Urothelium cell line (cell line): Measurements from ENCODE around the gene QPCTL.
"Not testable (repeated sequence)": the region's sequence is repeated elsewhere in the genome, so short reads cannot be mapped to it uniquely, and the experiment has no call there.

Source experiments
- DNase-seq: peaks from one replicate; pipeline ENCODE4 v3.0.0; 2011; ENCODE audit warnings: low spot score, mixed read lengths
- FAIRE-seq: peaks from 2 replicates; lab custom pipeline; 2011; peaks lifted over from hg19 to GRCh38; lab: Jason Lieb, UNC

QPCTL gene

DNA sequence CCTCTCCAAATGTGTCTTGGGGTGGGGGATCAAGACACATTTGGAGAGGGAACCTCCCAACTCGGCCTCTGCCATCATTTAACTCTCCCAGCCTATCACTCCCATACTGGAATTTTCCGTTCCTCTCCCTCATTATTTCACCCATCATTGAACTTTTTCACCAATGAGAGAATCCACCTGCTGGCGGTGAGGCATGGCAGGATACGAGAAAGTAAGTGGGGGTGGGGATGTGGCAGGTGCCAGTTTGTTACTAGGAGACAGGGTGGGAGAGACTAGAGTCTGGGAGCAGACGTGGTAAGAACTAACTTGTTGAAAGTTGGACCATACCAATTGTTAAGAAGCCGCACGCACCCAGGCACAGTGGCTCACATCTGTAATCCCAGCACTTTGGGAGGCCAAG is 17.5 kb upstream of the QPCTL start:
- FAIRE-seq (no peak), DNase-seq (no peak)

DNA sequence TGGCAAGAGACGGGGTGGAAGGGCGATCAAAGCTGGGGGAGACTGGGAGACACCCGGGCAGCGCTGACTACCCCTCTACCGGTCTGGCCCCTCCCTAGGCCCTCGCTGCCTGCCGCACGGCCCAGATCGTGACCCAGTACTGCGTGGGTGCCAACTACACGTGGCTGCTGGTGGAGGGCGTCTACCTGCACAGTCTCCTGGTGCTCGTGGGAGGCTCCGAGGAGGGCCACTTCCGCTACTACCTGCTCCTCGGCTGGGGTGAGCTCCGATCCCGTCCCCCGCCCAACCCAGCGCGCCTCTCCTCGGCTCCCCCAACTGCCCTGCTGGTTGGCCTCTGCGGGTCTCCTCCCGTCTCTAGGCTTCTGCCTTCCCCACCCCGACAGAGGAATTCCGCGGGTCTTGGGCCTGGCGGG is 15.6 kb upstream of the QPCTL start:
- FAIRE-seq (no peak), DNase-seq (no peak)

DNA sequence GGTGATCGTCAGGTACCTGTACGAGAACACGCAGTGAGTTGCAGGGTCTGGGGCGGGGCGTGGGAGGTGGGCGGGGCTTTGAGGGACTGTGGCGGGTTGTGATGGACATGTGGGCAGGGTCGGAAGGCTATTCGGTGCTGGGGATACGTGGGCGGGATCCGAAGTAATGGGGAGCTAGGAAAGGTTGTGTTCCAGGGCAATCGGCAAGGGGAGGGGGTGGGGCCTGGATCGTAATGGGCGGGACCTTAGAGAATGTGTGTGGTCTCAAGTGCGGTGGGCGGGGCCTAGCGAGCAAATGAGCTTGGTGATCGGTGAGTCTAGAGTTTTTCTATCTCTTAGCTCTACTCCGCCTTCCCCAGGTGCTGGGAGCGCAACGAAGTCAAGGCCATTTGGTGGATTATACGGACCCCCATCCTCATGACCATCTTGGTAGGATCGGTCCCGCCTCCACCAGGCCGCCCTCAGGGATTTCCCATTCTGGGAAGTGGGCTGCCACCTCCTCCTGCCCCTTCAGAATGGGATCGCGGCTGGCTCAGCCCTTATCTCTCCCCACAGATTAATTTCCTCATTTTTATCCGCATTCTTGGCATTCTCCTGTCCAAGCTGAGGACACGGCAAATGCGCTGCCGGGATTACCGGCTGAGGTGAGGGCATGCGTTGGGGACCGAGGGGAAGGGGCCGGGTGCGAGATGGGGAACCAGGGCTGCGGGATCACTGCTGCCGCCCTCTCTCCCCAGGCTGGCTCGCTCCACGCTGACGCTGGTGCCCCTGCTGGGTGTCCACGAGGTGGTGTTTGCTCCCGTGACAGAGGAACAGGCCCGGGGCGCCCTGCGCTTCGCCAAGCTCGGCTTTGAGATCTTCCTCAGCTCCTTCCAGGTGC is 14.9 kb upstream of the QPCTL start:
- FAIRE-seq (no peak), DNase-seq (no peak)

DNA sequence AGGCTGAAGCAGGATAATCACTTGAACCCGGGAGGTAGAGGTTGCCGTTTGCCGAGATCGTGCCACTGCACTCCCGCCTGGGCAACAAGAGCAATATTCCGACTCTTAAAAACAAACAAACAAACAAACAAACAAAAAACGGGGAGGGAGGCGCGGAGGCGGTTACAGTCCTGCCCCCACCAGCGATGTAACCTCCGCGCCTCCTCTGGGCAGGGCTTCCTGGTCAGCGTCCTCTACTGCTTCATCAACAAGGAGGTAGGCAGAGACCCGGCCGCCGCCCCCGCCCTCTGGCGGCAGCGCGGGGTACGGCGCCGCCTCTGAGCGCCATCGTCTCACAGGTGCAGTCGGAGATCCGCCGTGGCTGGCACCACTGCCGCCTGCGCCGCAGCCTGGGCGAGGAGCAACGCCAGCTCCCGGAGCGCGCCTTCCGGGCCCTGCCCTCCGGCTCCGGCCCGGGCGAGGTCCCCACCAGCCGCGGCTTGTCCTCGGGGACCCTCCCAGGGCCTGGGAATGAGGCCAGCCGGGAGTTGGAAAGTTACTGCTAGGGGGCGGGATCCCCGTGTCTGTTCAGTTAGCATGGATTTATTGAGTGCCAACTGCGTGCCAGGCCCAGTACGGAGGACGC is 11.0 kb upstream of the QPCTL start:
- FAIRE-seq (peak; percentile 35), DNase-seq (peak; percentile 90)

DNA sequence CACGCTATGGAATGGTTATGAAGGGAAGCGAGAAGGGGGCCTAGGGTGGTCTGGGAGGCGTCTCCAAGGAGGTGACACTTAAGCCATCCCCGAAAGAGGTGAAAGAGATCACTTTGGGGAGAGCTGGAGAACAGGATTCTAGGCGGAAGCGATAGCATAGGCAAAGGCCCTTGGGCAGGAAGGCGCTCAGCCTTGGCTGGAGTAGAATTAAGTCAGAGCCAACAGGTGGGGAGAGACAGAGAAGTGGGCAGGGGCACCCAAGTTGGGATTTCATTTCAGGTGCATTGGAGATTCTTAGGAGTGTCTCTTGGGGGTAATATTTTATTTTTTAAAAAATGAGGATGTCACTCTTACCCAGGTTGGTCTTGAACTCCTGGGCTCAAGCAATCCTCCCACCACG is 10.3 kb upstream of the QPCTL start:
- DNase-seq (no peak), FAIRE-seq (no peak)

DNA sequence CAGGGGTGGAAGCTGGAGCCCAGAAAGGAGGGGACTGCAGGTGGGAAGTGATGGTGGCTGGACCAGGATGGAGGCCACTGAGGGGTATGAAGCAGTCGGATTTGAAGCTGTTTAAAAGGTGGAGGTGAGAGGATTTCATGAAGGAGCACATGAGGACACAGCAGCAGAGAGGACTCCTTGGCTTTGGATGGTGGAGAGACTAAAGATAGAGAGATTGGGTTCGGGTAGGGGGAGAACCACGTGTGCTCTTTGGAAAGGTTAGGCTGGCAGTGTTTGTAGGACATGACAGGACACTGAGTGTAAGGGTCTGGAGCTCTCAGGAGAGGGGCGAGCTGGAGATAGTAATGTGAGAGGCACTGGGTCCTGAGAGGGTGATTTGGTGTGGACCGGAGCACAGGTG is 9.6 kb upstream of the QPCTL start:
- no peak for DNase-seq
- FAIRE-seq = no peak

DNA sequence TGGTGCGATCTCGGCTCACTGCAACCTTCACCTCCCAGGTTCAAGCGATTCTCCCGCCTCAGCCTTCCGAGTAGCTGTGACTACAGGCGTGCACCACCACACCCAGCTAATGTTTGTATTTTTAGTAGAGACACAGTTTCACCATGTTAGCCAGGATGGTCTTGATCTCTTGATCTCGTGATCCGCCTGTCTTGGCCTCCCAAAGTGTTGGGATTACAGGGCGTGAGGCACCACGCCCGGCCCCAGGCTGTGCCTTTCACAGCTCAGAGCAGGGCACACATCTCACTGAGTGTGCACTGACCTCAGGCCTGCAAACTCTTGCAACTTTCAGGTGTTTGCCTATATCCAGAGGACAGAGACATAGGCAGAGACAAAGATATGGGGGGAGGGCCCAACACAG is 7.4 kb upstream of the QPCTL start:
- not testable (repeated sequence) for FAIRE-seq, DNase-seq

DNA sequence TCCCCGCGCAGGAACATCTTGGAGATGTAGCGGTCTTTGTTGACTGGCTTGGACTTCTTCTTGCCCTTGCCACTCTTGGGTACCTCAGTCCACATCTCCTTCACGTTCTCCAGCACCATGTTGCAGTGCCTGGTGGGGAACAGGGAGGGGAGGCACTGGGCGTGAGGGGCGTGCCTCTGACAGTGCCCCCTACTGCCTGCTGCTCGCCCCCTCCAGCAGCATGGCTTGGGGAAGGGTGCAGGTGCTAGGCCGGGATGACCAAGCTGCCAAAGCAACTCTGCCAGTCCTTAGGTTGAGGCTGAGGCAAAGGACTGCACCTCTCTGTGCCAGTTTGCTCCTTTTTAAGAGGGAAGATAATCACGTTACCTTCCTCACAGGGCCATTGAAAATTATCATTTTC is 4.9 kb upstream of the QPCTL start:
- no peak for DNase-seq
- FAIRE-seq = peak; percentile 58

DNA sequence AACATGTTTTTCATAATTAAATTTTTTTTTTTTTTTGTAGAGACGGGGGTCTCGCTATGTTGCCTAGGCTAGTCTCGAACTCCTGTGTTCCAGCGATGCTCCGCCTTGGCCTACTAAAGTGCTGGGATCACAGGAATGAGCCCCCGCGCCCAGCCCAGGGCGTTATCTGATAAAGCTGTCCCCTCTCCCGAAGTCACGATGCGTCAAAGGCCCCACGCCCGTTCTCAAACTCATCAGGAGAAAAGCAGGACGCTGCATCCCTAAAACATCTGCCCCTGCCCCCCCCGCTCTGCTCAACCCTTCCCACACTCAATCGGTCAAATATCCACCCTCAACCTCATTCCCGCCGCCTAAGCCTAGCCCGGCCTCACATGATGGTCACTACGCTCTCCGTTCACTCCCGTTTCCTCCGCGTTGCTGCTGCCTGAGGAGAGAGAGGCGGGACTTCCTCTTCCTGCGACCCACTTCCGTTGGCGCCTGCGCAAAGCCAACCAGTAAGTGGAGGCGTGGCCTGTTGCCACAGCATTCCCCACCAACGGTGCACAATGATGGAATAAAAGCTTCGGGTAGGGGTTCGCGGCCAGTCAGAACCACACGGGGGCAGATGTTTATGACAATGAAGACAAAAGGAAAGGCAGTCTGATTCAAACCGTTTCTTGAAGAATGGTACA is 815 bp upstream of the QPCTL start, which contains the start of gene SNRPD2:
Gene SNRPD2, minus strand, starts transcription at position 438 of the 671 bp plus-strand sequence. Its CDS starts 65 bp downstream, at position 373.
- no peak for FAIRE-seq
- DNase-seq = peak; percentile 92

DNA sequence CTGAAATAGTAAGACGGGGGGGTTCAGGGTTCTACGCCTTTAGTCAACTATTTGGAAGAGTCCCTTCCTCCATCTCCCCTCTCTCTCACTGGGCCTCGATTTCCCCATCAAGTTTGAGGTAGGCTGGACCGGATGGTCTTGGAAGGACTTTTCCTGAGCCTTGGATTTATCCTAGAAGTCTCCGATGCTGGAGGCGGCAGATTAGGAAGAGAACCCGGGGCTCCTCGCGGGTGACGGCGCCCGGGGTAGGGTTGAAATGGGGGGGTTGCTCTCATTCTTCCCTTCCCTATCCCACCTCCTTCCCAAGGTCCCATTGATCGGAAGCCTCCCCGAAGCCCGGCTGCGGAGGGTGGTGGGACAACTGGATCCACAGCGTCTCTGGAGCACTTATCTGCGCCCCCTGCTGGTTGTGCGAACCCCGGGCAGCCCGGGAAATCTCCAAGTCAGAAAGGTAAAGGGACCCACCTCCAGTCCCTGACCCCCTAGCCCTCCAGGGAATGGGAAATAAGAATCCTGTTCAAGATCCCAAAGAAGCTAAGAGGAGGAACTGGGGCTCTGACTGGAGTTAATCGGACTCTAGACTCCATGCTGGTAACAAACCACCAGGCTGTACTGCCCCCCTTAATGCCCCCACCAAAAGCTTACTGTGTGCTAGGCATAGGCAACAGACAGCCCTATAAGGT is 781 bp downstream of the QPCTL start:
- FAIRE-seq (no peak), DNase-seq (peak; percentile 79)

DNA sequence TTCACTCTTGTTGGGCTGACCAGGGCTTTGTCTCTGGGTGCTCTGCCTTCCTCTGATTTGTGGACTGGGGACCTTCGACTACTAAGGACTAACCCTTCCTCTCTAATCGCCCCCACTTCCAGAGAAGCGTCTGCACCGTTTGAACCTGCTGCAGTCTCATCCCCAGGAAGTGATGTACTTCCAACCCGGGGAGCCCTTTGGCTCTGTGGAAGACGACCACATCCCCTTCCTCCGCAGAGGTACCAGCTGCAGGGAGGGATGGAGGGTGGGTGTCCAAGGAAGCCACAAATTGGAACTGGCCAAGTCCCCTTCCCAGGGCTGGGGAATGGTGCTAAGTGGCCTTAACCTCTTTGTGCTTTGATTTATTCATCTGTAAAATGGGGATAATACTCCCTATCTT is 9.2 kb downstream of the QPCTL start:
- FAIRE-seq = no peak
- DNase-seq = no peak

DNA sequence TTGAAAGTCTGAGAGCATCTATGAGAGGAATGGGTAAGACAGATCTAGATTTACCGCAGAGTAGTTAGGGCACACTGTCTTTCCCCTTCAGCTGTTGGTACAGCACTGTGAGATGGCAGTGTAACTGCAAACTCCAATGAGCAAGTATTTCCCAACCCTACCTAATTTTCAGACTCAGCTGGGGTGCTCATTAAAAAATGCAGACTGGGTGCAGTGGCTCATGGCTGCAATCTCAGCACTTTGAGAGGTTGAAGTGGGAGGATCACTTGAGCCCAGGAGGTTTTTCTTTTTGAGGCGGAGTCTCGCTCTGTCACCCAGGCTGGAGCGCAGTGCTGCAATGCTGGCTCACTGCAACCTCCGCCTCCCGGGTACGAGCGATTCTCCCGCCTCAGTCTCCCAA is 12.6 kb downstream of the QPCTL start:
- FAIRE-seq = no peak

DNA sequence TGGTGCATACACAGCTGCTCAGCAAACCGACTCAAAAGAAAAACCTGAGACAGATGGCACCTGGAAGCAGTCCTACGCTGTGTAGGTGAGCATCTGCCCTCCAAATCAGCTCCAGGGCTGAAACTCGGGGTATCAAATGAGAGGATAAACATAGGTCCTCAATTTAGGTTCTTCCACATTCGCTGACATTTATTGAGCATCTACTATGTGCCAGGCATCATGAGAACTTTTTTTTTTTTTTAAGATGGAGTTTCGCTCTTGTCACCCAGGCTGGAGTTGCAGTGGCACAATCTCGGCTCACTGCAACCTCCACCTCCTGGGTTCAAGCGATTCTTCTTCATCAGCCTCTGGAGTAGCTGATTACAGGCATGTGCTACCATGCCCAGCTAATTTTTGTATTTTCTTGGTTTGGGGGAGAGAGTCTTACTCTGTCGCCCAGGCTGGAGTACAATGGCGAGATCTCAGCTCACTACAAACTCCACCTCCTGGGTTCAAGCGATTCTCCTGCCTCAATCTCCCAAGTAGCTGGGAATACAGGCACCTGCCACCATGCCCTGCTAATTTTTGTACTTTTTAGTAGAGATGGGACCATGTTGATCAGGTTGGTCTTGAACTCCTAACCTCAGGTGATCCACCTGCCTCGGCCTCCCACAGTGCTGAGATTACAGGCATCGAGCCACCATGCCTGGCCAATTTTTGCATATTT is 13.4 kb downstream of the QPCTL start:
- DNase-seq = no peak
- FAIRE-seq = no peak

More for the DNA sequence above, 12.6 kb downstream of the QPCTL start:
- DNase-seq = no peak

DNA sequence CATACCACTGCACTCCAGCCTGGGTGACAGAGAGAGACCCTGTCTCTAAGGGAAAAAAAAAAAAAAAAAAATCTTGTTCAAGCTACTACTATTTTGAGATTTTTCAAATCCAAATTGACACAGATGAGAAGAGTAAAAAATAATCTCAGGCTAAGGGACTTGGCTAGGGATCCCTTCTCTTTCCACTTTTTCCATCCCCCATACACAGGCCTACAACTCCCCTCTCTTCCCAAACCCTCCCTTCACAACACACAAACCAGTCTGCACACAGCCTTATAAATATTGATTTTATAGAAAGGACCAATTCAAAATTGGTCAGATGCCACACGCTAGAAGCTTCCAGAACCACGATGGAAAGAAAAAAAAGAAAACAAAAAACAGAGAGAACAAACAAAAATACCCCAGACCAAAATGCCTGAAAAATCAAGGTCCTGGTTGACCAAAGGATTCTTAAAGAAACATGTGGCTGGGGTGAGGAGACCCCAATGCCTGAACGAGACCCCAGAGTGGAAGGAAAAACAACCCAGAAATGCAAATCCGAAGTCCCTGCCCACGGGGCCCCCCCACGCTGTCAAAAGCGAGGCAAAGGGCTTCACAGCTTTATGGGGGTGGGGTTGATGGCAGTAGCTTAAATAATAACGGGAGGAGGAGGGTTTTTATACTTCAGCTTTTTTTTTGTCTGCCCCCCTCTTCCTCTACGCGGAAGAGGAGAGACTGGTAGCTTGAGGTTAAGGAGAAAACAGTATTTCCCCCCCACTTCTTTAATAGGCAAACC is 18.1 kb downstream of the QPCTL start:
- FAIRE-seq (no peak), DNase-seq (no peak)

DNA sequence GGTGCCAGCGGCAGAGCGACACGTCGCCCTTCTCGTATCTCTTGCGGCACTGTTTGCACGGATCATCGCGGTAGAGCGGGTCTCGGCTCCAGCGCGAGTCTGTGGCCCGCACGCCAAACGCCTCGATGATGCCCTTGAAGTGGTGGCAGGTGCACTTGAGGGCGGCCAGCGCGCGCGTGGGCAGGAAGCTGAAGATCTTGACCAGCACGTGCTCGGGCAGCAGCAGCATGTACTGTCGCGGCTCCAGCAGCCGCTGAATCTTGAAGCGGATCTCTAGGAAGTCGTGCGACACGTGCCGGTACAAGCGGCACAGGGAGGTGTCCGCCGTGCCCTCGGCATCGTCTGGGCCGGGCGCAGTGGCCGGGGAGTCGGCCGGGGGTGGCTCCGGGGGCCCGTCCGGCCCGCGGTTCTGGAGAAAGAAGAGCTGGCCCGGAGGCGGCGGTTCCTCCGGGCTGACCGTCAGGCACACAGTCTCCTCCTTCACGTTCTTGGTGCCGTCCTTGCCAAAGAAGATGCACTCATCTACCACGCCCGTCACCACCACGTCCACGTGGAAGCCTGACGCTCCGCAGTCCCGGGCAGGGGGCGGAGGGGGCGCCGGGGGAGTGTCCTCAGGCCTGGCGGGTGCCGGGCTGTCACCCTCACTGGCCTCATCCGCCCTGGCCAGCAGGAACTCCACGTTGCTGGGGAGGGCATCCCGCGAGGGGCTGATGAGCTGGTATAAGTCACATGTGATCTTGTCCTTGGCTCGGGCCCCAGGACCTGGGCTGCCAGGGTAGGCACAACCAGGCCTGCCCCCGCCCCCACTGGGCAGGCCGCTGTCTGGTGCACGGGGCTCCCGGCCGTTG is 19.6 kb downstream of the QPCTL start:
- DNase-seq = no peak
- no peak for FAIRE-seq

DNA sequence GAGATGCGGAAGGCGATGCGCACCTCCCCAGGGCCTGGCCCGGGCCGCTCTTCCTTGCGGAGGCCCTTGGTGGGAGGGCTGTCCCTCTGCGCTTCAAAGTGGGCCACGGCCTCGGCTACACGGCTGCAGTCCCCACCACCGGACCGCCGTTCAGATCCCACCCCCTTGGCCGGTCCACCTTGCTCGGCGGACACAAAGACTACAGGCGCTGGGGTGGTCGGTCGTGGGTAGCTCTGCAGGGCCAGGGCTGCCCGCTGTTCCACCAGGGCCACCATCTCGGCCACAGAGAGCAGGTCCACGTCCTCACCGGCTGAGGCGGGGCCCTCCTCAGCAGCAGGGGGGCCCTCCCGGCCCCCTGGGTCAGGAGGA is 20.2 kb downstream of the QPCTL start:
- DNase-seq (no peak), FAIRE-seq (no peak)

DNA sequence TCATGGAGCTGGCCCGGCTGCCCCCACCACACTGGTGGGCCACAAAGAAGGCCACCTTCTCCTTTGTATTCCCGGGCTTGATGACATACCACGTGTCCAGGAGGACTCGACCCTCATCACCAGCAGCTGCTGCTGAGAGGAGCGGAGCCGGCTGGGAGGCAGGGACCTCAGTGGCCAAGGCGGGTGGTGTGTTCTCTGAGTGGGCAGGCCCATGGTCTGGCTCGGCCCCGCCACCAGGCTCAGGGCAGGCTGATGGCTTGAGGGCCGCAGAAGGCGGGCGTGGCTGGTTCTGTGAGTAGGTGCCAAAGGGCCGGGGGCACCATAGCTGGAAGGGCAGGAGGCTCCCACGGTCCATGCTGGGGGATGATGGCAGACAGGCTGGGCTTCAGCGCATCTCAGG is 20.7 kb downstream of the QPCTL start:
- no peak for FAIRE-seq
- no peak for DNase-seq

DNA sequence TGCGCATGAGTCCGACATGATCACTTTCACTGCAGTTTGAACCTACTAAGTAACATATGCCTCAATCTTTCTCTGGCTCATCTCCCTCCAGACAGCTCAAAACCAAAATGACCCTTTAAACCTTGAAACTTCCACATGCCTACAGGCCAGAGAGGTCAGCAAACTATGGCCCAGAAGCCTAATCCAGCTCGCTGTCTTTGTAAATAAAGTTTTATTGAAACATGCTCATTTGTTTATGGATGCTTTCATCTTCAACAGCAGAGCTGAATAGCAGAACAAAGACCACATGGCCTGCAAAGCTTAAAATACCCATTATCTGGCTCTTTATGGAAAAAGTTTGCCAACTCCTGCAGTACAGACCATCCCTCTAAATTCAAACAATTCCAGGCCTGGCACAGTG is 22.7 kb downstream of the QPCTL start:
- FAIRE-seq = no peak
- DNase-seq = no peak
